NCI-H748 treated with DMSO at 0.1 percent for 48 hours (cell line): ENCODE data around the gene GLRX5.
A peak's percentile ranks its signal among the peaks of the same experiment; 100 is the strongest.

Source experiments
- DNase-seq: peaks from one replicate; lab custom pipeline; 2025; lab: John Stamatoyannopoulos, UW

The GLRX5 gene

GRCh38 chr14:95534299-95535225 lies at the start of gene GLRX5:
TSS of gene GLRX5 (plus strand) at chr14:95535050. CDS start at chr14:95535090, 40 bp downstream.
- peak; percentile 99 for DNase-seq

- DNase-seq = no peak
Measured at GRCh38 chr14:95485222-95485819, 49.5 kb upstream of the GLRX5 start.

- no peak for DNase-seq
Measured at GRCh38 chr14:95486875-95487668, 47.8 kb upstream of the GLRX5 start.

GRCh38 chr14:95487669-95488084 lies 47.2 kb upstream of the GLRX5 start:
- no peak for DNase-seq

GRCh38 chr14:95488376-95489213 lies 46.3 kb upstream of the GLRX5 start:
- DNase-seq = no peak

- DNase-seq = no peak
Measured at GRCh38 chr14:95489214-95490137, 45.4 kb upstream of the GLRX5 start.

- DNase-seq = no peak
Measured at GRCh38 chr14:95490138-95490509, 44.7 kb upstream of the GLRX5 start.

GRCh38 chr14:95490727-95491451 lies 44.0 kb upstream of the GLRX5 start:
- DNase-seq = no peak

- no peak for DNase-seq
Measured at GRCh38 chr14:95491936-95492608, 42.8 kb upstream of the GLRX5 start.

GRCh38 chr14:95493503-95493902 lies 41.3 kb upstream of the GLRX5 start:
- DNase-seq = no peak

- no peak for DNase-seq
Measured at GRCh38 chr14:95493976-95494375, 40.9 kb upstream of the GLRX5 start.

- no peak for DNase-seq
Measured at GRCh38 chr14:95494456-95494855, 40.4 kb upstream of the GLRX5 start.

GRCh38 chr14:95495076-95495475 lies 39.8 kb upstream of the GLRX5 start:
- DNase-seq = no peak

- DNase-seq = no peak
Measured at GRCh38 chr14:95495538-95496025, 39.3 kb upstream of the GLRX5 start.

- no peak for DNase-seq
Measured at GRCh38 chr14:95496111-95496681, 38.7 kb upstream of the GLRX5 start.

- DNase-seq = no peak
Measured at GRCh38 chr14:95496690-95497259, 38.1 kb upstream of the GLRX5 start.

- DNase-seq = no peak
Measured at GRCh38 chr14:95497561-95498011, 37.3 kb upstream of the GLRX5 start.

- DNase-seq = no peak
Measured at GRCh38 chr14:95498622-95499353, 36.1 kb upstream of the GLRX5 start.
